GM08714 (cell line): ENCODE data around the gene SMIM9.

ENCODE experiments used
- H3K4me3 ChIP-seq: fragments of 200-500 bp; sonication (Bioruptor generic); 2 replicates; pipeline ENCODE4 v1.5.1; 2014; ENCODE audit warnings: mild to moderate bottlenecking, low read length, inconsistent platforms
- ZNF274 ChIP-seq: IDR thresholded peaks from 2 replicates; pipeline ENCODE4 v1.6.1; 2012; ENCODE audit warnings: mild to moderate bottlenecking, low read depth, low read length

The SMIM9 gene

GRCh38 chrX:154804261-154804956 is 30.1 kb downstream of the SMIM9 start:
- no peak for TF ChIP-seq ZNF274
- peak overlapping the region; percentile 69 for H3K4me3 ChIP-seq

- no peak for TF ChIP-seq ZNF274
- H3K4me3 ChIP-seq: no peak overlapping the region
Observed at GRCh38 chrX:154802947-154803346, 31.5 kb downstream of the SMIM9 start.

GRCh38 chrX:154800478-154801210 is 33.8 kb downstream of the SMIM9 start:
- no peak for TF ChIP-seq ZNF274
- H3K4me3 ChIP-seq: no peak overlapping the region

- no peak for TF ChIP-seq ZNF274
- H3K4me3 ChIP-seq: peak overlapping the region; percentile 4; the same call in 1 of the 2 replicates
Observed at GRCh38 chrX:154799556-154800348, 34.7 kb downstream of the SMIM9 start.

GRCh38 chrX:154797006-154797405 is 37.5 kb downstream of the SMIM9 start:
- no peak for TF ChIP-seq ZNF274

GRCh38 chrX:154795016-154795415 is 39.4 kb downstream of the SMIM9 start:
- no peak for TF ChIP-seq ZNF274
- no peak overlapping the region for H3K4me3 ChIP-seq

More at GRCh38 chrX:154797006-154797405, 37.5 kb downstream of the SMIM9 start:
- H3K4me3 ChIP-seq: no peak overlapping the region; the same call in 1 of the 2 replicates

GRCh38 chrX:154793084-154793795 is 41.2 kb downstream of the SMIM9 start:
- no peak for TF ChIP-seq ZNF274
- no peak overlapping the region for H3K4me3 ChIP-seq

GRCh38 chrX:154791939-154792338 is 42.5 kb downstream of the SMIM9 start:
- no peak overlapping the region for H3K4me3 ChIP-seq
- no peak for TF ChIP-seq ZNF274

GRCh38 chrX:154791467-154791866 is 43.0 kb downstream of the SMIM9 start:
- no peak for TF ChIP-seq ZNF274
- H3K4me3 ChIP-seq: no peak overlapping the region

GRCh38 chrX:154785716-154786115 is 48.7 kb downstream of the SMIM9 start:
- TF ChIP-seq ZNF274: no peak
- no peak overlapping the region for H3K4me3 ChIP-seq

- TF ChIP-seq ZNF274: no peak
- H3K4me3 ChIP-seq: no peak overlapping the region
Observed at GRCh38 chrX:154784149-154784995, 50.1 kb downstream of the SMIM9 start.

- no peak overlapping the region for H3K4me3 ChIP-seq
- no peak for TF ChIP-seq ZNF274
Observed at GRCh38 chrX:154780968-154781367, 53.5 kb downstream of the SMIM9 start.

- TF ChIP-seq ZNF274: no peak
- H3K4me3 ChIP-seq: no peak overlapping the region
Observed at GRCh38 chrX:154779261-154779660, 55.2 kb downstream of the SMIM9 start.
